ENCODE results near the gene VSIG10L.

The VSIG10L gene

GRCh38 chr19:51321799-51322198 lies 20.1 kb downstream of the VSIG10L start:
- Histone ChIP-seq H3K9me3 (ENCODE audit: control insufficient read depth, insufficient read depth, low read depth, low read length) (no peaks in the 10 kb centered on the region), H3K4me3 (ENCODE audit: low read depth, low read length) (no peak overlapping the region), H3K27me3 (ENCODE audit: control insufficient read depth, insufficient read depth, low read length) (peaks cover 5% of the 10 kb centered on the region; the same call in 1 of the 2 replicates), H3K4me1 (ENCODE audit: control insufficient read depth, insufficient read depth, low read length) (peaks cover 10% of the 10 kb centered on the region), H3K27ac (ENCODE audit: low read depth, low read length) (no peak overlapping the region), H3K36me3 (ENCODE audit: control insufficient read depth, insufficient read depth, low read length) (peaks cover 5% of the 10 kb centered on the region; the same call in 1 of the 2 replicates), H3K9ac (ENCODE audit: low read length) (no peak overlapping the region)

DNA sequence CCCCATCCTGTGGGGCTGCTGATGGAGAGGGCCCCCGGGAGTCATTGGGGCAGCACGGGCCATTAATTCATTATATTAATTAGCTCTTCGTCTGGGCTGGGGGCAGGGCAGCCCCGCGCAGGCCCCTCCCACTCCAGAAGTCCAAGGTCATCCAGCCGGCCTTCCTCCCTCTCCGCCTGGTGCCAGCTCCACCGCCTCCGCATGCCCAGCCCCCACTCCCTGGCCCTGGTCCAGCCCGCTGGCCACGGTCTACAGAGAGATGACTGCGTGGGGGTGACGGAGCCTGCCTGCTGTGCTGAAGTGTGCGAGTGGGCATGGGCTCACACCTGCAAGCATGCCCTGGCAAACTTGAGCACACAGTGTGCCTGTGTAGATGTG lies 21.7 kb downstream of the VSIG10L start:
- peaks cover 10% of the 10 kb centered on the region for H3K4me1 ChIP-seq (ENCODE audit: control insufficient read depth, insufficient read depth, low read length)

DNA sequence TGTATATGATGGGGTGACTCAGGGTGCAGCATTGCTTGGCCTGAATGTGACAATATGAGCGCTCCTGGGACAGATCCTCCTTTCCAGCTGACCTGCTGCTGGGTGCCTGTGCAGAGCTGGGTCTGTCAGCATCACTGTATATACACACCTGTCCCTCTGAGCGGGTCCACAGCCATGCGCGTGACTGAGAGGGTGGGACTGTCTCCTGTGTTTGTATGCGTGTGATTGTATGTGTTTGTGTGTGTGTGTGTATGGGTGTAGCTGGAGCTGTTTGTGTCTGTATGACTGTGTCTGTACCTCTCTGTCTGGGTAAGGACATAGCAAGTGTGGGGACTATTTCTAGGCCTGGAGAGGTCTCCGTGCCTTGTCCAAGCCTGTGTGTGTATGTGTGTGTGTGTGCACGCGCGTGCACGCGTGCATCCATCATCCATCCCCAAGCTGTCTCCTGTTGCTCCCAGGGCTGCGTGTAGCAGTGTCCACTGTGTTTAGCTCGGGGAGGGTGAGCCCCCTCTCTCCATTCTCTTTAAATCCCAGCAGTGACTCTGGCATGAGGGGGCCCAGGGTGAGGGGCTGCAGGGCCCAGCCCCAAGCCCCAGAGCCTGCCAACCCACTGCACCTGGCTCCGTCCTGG lies 22.2 kb downstream of the VSIG10L start:
- peaks cover 10% of the 10 kb centered on the region for H3K4me1 ChIP-seq (ENCODE audit: control insufficient read depth, insufficient read depth, low read length)
- no peak overlapping the region for H3K4me3 ChIP-seq (ENCODE audit: low read depth, low read length)
- peaks cover 6% of the 10 kb centered on the region; the same call in 1 of the 2 replicates for H3K36me3 ChIP-seq (ENCODE audit: control insufficient read depth, insufficient read depth, low read length)
- no peak overlapping the region for H3K27ac ChIP-seq (ENCODE audit: low read depth, low read length)
- H3K9me3 ChIP-seq (ENCODE audit: control insufficient read depth, insufficient read depth, low read depth, low read length) = peaks cover under 1% of the 10 kb centered on the region
- no peak overlapping the region for H3K9ac ChIP-seq (ENCODE audit: low read length)
- H3K27me3 ChIP-seq (ENCODE audit: control insufficient read depth, insufficient read depth, low read length) = no peaks in the 10 kb centered on the region

More for the DNA sequence above, 21.7 kb downstream of the VSIG10L start:
- Histone ChIP-seq H3K4me3 (ENCODE audit: low read depth, low read length) (no peak overlapping the region), H3K9ac (ENCODE audit: low read length) (no peak overlapping the region), H3K27me3 (ENCODE audit: control insufficient read depth, insufficient read depth, low read length) (no peaks in the 10 kb centered on the region), H3K27ac (ENCODE audit: low read depth, low read length) (no peak overlapping the region), H3K36me3 (ENCODE audit: control insufficient read depth, insufficient read depth, low read length) (peaks cover 5% of the 10 kb centered on the region; the same call in 1 of the 2 replicates), H3K9me3 (ENCODE audit: control insufficient read depth, insufficient read depth, low read depth, low read length) (no peaks in the 10 kb centered on the region)

DNA sequence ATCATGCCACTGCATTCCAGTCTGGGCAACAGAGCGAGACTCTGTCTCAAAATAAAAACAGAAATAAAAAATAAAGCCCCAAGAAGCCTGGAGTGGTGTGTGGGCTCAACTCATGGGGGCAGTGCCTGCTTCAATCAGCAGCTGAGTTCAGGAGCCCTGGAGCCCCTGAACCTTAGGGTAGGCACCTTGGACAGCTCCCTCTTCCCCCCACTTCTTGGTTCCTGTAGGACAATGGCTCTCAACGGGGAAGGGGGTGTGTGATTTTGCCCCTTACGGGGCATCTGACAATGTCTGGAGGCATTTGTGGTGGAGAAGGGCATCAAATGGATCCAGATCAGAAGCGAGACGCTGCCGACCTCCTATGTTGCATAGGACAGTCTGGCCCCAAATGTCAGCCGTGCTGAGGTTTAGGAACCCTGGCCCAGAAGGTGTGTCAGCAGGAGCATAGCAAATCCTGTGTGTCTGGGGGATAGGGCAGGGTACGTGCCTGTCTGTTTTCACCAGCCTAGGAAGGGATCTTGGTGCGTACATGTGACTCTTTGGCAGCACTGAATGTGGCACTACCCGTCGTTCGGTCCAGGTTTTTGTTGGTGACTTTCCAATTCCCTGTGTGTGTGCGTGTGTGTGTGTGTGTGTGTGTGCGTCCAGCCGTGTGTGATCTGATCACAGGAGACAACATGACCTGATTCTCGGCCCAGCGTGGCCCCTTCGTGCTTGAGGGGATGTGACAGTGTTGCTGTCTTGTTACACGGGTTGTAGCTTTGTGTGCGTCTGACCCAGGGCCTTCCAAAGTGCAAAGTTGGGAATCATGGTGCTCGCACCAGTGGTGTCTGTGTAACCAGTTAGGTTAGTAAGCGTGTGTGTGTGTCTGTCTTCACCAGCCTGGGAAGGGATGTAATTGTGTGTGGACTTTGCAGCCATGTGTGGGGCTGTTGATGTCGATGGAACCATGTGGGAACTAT lies 23.0 kb downstream of the VSIG10L start:
- Histone ChIP-seq H3K4me1 (ENCODE audit: control insufficient read depth, insufficient read depth, low read length) (peaks cover 10% of the 10 kb centered on the region), H3K9me3 (ENCODE audit: control insufficient read depth, insufficient read depth, low read depth, low read length) (peaks cover 5% of the 10 kb centered on the region), H3K9ac (ENCODE audit: low read length) (no peak overlapping the region), H3K27ac (ENCODE audit: low read depth, low read length) (no peak overlapping the region), H3K27me3 (ENCODE audit: control insufficient read depth, insufficient read depth, low read length) (no peaks in the 10 kb centered on the region), H3K36me3 (ENCODE audit: control insufficient read depth, insufficient read depth, low read length) (peaks cover 8% of the 10 kb centered on the region; the same call in 1 of the 2 replicates), H3K4me3 (ENCODE audit: low read depth, low read length) (no peak overlapping the region)

GRCh38 chr19:51317968-51318367 lies 24.0 kb downstream of the VSIG10L start:
- Histone ChIP-seq H3K27ac (ENCODE audit: low read depth, low read length) (no peak overlapping the region), H3K9me3 (ENCODE audit: control insufficient read depth, insufficient read depth, low read depth, low read length) (peaks cover 5% of the 10 kb centered on the region)

GRCh38 chr19:51317376-51317775 lies 24.6 kb downstream of the VSIG10L start:
- peaks cover 19% of the 10 kb centered on the region for H3K4me1 ChIP-seq (ENCODE audit: control insufficient read depth, insufficient read depth, low read length)
- no peak overlapping the region for H3K4me3 ChIP-seq (ENCODE audit: low read depth, low read length)
- no peaks in the 10 kb centered on the region for H3K27me3 ChIP-seq (ENCODE audit: control insufficient read depth, insufficient read depth, low read length)
- peaks cover 4% of the 10 kb centered on the region; the same call in 1 of the 2 replicates for H3K36me3 ChIP-seq (ENCODE audit: control insufficient read depth, insufficient read depth, low read length)
- H3K27ac ChIP-seq (ENCODE audit: low read depth, low read length) = no peak overlapping the region
- peaks cover 5% of the 10 kb centered on the region for H3K9me3 ChIP-seq (ENCODE audit: control insufficient read depth, insufficient read depth, low read depth, low read length)
- no peak overlapping the region for H3K9ac ChIP-seq (ENCODE audit: low read length)

More at GRCh38 chr19:51317968-51318367, 24.0 kb downstream of the VSIG10L start:
- H3K27me3 ChIP-seq (ENCODE audit: control insufficient read depth, insufficient read depth, low read length) = no peaks in the 10 kb centered on the region
- H3K4me1 ChIP-seq (ENCODE audit: control insufficient read depth, insufficient read depth, low read length) = peaks cover 14% of the 10 kb centered on the region
- no peak overlapping the region for H3K9ac ChIP-seq (ENCODE audit: low read length)
- no peak overlapping the region for H3K4me3 ChIP-seq (ENCODE audit: low read depth, low read length)
- peaks cover 4% of the 10 kb centered on the region; the same call in 1 of the 2 replicates for H3K36me3 ChIP-seq (ENCODE audit: control insufficient read depth, insufficient read depth, low read length)

- peaks cover 4% of the 10 kb centered on the region; the same call in 1 of the 2 replicates for H3K36me3 ChIP-seq (ENCODE audit: control insufficient read depth, insufficient read depth, low read length)
- H3K27ac ChIP-seq (ENCODE audit: low read depth, low read length) = no peak overlapping the region
- H3K9ac ChIP-seq (ENCODE audit: low read length) = no peak overlapping the region
- peaks cover 5% of the 10 kb centered on the region for H3K9me3 ChIP-seq (ENCODE audit: control insufficient read depth, insufficient read depth, low read depth, low read length)
- no peaks in the 10 kb centered on the region for H3K27me3 ChIP-seq (ENCODE audit: control insufficient read depth, insufficient read depth, low read length)
- peaks cover 19% of the 10 kb centered on the region for H3K4me1 ChIP-seq (ENCODE audit: control insufficient read depth, insufficient read depth, low read length)
- H3K4me3 ChIP-seq (ENCODE audit: low read depth, low read length) = no peak overlapping the region
Measured at GRCh38 chr19:51316688-51317087, 25.3 kb downstream of the VSIG10L start.

- no peak within 1 kb of the TSS for H3K27ac ChIP-seq (ENCODE audit: low read depth, low read length)
- H3K9me3 ChIP-seq (ENCODE audit: control insufficient read depth, insufficient read depth, low read depth, low read length) = peaks cover 12% of the 10 kb centered on the region
- peak within 1 kb of the TSS; percentile 65 for H3K4me3 ChIP-seq (ENCODE audit: low read depth, low read length)
- no peaks in the 10 kb centered on the region for H3K27me3 ChIP-seq (ENCODE audit: control insufficient read depth, insufficient read depth, low read length)
- H3K4me1 ChIP-seq (ENCODE audit: control insufficient read depth, insufficient read depth, low read length) = peaks cover 17% of the 10 kb centered on the region
- peaks cover 4% of the 10 kb centered on the region; the same call in 1 of the 2 replicates for H3K36me3 ChIP-seq (ENCODE audit: control insufficient read depth, insufficient read depth, low read length)
- peak within 1 kb of the TSS; percentile 57 for H3K9ac ChIP-seq (ENCODE audit: low read length)
Measured at GRCh38 chr19:51311351-51312257, 30.3 kb downstream of the VSIG10L start, which contains the start of gene IGLON5. TSS of gene IGLON5 (plus strand) at chr19:51311644. CDS start at chr19:51311848, 204 bp downstream.

GRCh38 chr19:51305479-51305878 lies 36.5 kb downstream of the VSIG10L start:
- Histone ChIP-seq H3K9me3 (ENCODE audit: control insufficient read depth, insufficient read depth, low read depth, low read length) (peaks cover 19% of the 10 kb centered on the region; the same call in 1 of the 2 replicates), H3K27ac (ENCODE audit: low read depth, low read length) (no peak overlapping the region), H3K27me3 (ENCODE audit: control insufficient read depth, insufficient read depth, low read length) (no peaks in the 10 kb centered on the region), H3K4me3 (ENCODE audit: low read depth, low read length) (no peak overlapping the region), H3K9ac (ENCODE audit: low read length) (no peak overlapping the region), H3K36me3 (ENCODE audit: control insufficient read depth, insufficient read depth, low read length) (no peaks in the 10 kb centered on the region; the same call in 1 of the 2 replicates), H3K4me1 (ENCODE audit: control insufficient read depth, insufficient read depth, low read length) (peaks cover 8% of the 10 kb centered on the region)

GRCh38 chr19:51301266-51301665 lies 40.7 kb downstream of the VSIG10L start:
- Histone ChIP-seq H3K9me3 (ENCODE audit: control insufficient read depth, insufficient read depth, low read depth, low read length) (peaks cover 12% of the 10 kb centered on the region; the same call in 1 of the 2 replicates), H3K27me3 (ENCODE audit: control insufficient read depth, insufficient read depth, low read length) (no peaks in the 10 kb centered on the region), H3K9ac (ENCODE audit: low read length) (no peak overlapping the region), H3K4me1 (ENCODE audit: control insufficient read depth, insufficient read depth, low read length) (peaks cover 5% of the 10 kb centered on the region), H3K36me3 (ENCODE audit: control insufficient read depth, insufficient read depth, low read length) (no peaks in the 10 kb centered on the region; the same call in 1 of the 2 replicates), H3K4me3 (ENCODE audit: low read depth, low read length) (no peak overlapping the region), H3K27ac (ENCODE audit: low read depth, low read length) (no peak overlapping the region)

Measured in HUES6 (cell line).